DLD1 (cell line): ENCODE measurements around the gene SST.

Experiments
- in situ Hi-C: cut with HindIII; loops from 2 replicates; pipeline ENCODE4 v1.10.0; 2017; ENCODE audit warnings: low sequenced_read_pairs

SST gene

DNA sequence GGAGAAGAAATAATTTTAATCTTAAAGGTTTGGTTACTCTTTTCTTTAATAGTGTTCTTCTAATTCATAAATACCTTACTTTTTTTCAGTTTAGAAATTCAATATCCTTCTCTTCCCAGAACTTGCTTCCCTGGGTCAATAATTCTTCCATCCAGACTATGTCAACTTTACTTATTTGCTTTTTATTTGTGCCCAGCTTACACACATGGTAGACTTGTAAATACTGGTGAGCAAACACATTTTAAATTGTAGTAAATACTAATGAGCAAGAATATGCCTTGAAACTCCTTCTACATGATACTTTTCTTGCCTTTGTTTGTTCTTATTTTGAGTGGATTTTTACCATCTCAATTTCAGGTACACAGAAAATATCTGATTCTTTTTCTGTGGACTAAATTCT lies 33.7 kb downstream of the SST start:
- in situ Hi-C loops = no loop called here

DNA sequence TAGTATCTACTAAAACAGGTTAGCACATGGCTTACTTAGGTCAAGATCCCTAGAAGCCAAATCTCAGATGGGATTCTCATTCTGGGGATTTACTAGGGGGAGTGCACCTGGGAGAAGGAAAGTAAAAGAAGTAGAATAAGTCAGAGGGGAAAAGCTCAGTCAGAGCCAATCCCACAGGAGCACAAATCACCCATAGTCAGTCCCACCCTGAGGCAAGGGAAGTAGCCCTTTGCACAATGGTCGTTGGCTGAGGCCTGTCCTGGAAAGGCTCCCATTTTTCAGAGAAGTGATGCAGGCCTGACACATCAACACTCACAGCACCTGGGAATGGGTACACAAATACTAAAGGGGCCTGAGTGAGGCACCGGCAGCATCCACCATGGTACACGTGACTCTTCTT lies 39.8 kb downstream of the SST start:
- in situ Hi-C loops = no loop called here

DNA sequence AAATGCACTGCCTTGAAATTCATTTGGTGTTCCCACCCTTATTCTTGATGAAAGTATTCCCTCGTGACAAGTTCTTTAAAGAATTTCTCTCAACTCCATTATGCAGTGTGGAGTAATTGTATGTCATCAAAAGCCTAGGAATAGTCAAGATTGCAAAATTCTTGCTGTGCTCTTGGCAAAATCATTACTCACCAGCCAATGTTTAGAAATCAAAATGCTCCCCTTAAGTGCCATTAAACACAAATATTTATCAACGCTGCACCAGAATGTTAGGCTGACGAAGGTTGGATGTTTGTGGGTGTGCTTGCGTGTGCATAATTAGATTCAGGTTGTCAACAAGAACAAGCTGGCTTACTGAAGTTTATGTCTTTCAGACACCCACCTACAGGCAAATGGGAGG lies 40.5 kb downstream of the SST start:
- in situ Hi-C loops = no loop called here

DNA sequence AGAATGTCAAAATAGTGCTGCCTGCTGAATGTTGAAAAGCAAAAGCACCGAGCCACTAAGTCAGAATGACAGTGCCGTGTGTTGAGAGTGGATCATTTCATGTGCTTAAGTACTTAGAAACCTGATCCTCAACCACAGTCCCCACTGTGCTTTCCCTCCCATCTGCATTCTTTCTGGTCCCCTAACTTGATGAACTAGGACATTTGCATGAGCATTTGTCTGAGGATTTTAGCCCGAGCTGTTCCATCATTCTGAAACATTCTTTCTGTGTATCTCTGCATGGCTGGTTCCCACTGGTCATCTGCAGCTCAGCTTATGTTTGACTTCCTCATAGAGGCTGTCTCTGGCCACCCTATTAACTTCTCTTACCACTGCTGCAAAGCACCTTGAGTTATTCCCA lies 42.0 kb downstream of the SST start:
- in situ Hi-C loops = no loop called here

DNA sequence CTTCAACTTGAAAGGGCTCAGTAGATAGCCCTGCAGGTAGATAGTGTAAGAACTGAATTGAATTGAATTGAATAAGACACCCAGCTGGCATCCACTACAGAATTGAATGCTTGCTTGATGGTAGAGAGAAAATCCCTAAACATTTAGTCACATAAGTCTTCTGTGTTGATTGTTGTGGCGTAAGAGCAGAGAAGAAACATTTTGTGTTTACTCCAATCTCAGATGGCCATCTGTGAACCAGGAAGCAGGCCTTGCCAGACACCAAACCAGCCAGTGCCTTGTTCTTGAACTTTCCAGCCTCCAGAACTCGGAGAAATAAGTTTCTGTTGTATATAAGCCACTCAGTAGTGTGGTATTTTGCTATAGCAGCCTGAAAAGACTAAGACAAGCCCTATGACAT lies 43.6 kb downstream of the SST start:
- in situ Hi-C loops = no loop called here

DNA sequence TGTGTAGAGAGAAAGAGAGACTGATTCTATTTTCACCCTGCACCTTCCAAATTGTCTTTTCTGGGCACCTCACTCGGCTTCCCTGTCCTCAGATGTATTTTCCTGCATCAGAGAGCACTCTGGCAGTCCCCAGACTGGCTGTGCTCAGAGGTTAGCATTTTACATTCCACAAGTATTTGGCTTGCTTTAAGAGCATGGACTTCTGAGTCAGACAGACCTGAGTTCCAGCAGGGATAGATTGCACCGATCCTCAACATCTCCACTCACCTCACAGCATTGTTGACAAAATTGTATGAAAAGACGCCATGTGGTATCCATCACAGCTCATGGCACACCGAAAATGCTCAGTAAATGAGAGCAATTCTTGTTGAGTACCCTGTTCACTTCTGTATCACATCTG lies 45.6 kb downstream of the SST start:
- in situ Hi-C loops = no loop called here

DNA sequence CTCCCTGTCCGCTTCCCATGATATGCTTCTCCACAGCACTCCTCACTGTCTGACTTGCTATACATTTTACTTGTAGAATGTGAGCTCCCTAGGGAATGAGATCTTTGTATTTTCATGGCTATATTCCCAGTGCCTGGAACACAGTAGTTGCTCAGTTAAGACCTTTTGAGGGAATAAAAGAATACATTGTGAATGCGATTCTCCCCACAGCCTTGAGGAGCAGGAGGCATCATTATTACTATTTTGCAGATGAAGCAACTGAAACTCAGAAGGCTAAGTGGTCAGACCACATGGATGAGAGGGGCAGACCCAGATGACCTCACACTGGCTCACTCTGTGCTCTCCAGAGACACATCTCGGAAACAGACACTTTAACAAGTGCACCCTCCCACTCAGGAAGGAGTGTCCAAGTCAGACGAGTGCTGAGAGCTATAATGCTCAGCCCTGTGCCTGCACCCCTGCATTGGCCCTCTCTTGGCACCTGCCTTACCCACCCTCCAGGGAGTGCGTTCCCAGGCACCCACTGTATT lies 46.8 kb downstream of the SST start:
- in situ Hi-C loops = no loop called here

DNA sequence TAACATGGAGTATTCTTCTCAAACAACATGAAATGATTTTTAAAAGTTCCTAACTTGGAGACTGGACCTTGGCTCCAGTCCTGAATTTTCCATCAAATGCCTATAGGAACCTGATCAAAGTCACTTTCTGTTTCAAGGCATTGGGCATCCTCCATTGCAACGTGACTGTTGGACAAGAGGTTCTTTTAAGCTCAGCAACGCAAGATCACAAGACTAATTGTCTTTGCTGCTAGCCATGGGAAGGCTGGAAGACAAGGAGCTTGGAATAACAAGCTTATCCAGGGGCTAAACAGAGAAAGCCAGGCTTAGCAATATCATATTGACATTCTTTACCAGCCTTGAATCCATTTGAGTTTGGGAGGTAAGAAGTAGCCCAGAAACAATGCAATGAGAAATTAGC lies 48.3 kb downstream of the SST start:
- in situ Hi-C loops = no loop called here

DNA sequence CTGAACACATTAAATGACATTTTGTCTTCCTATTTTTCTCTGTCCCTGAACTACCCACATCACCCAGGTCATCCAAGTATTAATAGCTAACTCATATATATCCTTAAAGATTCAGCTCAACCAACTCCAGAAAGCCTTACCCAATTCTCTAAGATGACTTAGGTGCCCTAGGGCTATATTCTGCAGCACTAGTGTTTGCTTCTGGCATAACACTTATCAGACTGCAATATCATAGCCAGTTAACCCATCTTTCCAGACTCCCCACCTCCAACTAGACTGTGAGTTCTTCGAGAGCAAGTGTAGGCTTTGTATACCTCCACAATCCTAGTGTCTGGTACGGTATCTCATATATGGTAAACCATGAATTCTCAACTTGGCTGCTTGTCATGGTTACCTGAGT lies 50.7 kb downstream of the SST start:
- in situ Hi-C loops = no loop called here
